Neuronal stem cell (in vitro differentiated cells): ENCODE results near the gene KLK14.
A peak's percentile ranks its signal among the peaks of the same experiment; 100 is the strongest.

Source experiments
- DNase-seq: peaks from one replicate; pipeline ENCODE4 v3.0.0-alpha.2; 2013; ENCODE audit warnings: low spot score
- H2AFZ ChIP-seq: one replicate; pipeline ENCODE4 v1.6.1; 2013; ENCODE audit warnings: mild to moderate bottlenecking, low read length, inconsistent platforms
- H2AK5ac ChIP-seq: 2 replicates; pipeline ENCODE4 v1.6.1; 2013; ENCODE audit warnings: low read depth, mild to moderate bottlenecking, inconsistent platforms, low read length, moderate library complexity, mixed read lengths
- H2BK120ac ChIP-seq: 2 replicates; pipeline ENCODE4 v1.6.1; 2013; ENCODE audit warnings: low read depth, mild to moderate bottlenecking, inconsistent platforms, low read length, moderate library complexity, mixed read lengths
- H2BK12ac ChIP-seq: one replicate; pipeline ENCODE4 v1.6.1; 2013; ENCODE audit warnings: low read length, inconsistent platforms
- H2BK15ac ChIP-seq: 2 replicates; pipeline ENCODE4 v1.6.1; 2013; ENCODE audit warnings: mild to moderate bottlenecking, low read length, inconsistent platforms, mixed read lengths
- H2BK5ac ChIP-seq: one replicate; pipeline ENCODE4 v1.6.1; 2013; ENCODE audit warnings: inconsistent platforms, mild to moderate bottlenecking, low read length, moderate library complexity
- H3K14ac ChIP-seq: one replicate; pipeline ENCODE4 v1.6.1; 2013; ENCODE audit warnings: low read length, inconsistent platforms
- H3K18ac ChIP-seq: 2 replicates; pipeline ENCODE4 v1.6.1; 2013; ENCODE audit warnings: low read length, inconsistent platforms
- H3K23ac ChIP-seq: 2 replicates; pipeline ENCODE4 v1.6.1; 2013; ENCODE audit warnings: low read depth, mild to moderate bottlenecking, mixed read lengths, low read length, inconsistent platforms; ENCODE audit not compliant: poor library complexity
- H3K27ac ChIP-seq: replicated peaks from 3 replicates; pipeline ENCODE4 v1.5.1; 2013; ENCODE audit warnings: low read length, inconsistent platforms
- H3K27me3 ChIP-seq, 3 experiments: 2 replicates each; pipeline ENCODE4 v1.6.1; 2013; ENCODE audit warnings: low read length in 3 of 3, mild to moderate bottlenecking in 2 of 3, inconsistent platforms in 1 of 3, low read depth in 1 of 3, mixed read lengths in 1 of 3, moderate library complexity in 1 of 3; ENCODE audit not compliant: control insufficient read depth in 3 of 3, insufficient read depth in 3 of 3
- H3K36me3 ChIP-seq, 2 donors: replicated peaks in 1 of 2; 2 replicates each; pipeline ENCODE4 v1.6.1; 2013; ENCODE audit warnings: low read length in 2 of 2; ENCODE audit not compliant: control insufficient read depth in 2 of 2, insufficient read depth in 2 of 2
- H3K4ac ChIP-seq: 2 replicates; pipeline ENCODE4 v1.6.1; 2013; ENCODE audit warnings: inconsistent platforms, mild to moderate bottlenecking, low read length, moderate library complexity
- H3K4me1 ChIP-seq, 2 donors: 1 replicate in 1 of 2; 2 replicates in 1 of 2; pipeline ENCODE4 v1.6.1; 2013; ENCODE audit warnings: low read length in 2 of 2, low read depth in 1 of 2; ENCODE audit not compliant: control insufficient read depth in 2 of 2, insufficient read depth in 1 of 2
- H3K4me2 ChIP-seq: one replicate; pipeline ENCODE4 v1.6.1; 2013; ENCODE audit warnings: mild to moderate bottlenecking, low read length, inconsistent platforms; ENCODE audit not compliant: insufficient read depth, poor library complexity, severe bottlenecking
- H3K4me3 ChIP-seq, 2 donors: 2 replicates each; pipeline ENCODE4 v1.5.1; 2013; ENCODE audit warnings: low read length in 2 of 2, mild to moderate bottlenecking in 2 of 2, inconsistent platforms in 1 of 2, moderate library complexity in 1 of 2
- H3K79me1 ChIP-seq: one replicate; pipeline ENCODE4 v1.6.1; 2013; ENCODE audit warnings: low read depth, mild to moderate bottlenecking, inconsistent platforms, low read length, moderate library complexity
- H3K9ac ChIP-seq: one replicate; pipeline ENCODE4 v1.6.1; 2013; ENCODE audit warnings: mild to moderate bottlenecking, low read depth, low read length, inconsistent platforms; ENCODE audit not compliant: poor library complexity
- H3K9me3 ChIP-seq, 2 donors: replicated peaks in 1 of 2; 2 replicates each; pipeline versions ENCODE3 to v1.6.1; 2013; ENCODE audit warnings: low read length in 2 of 2, mild to moderate bottlenecking in 2 of 2, inconsistent platforms in 1 of 2, low read depth in 1 of 2, mixed read lengths in 1 of 2, moderate library complexity in 1 of 2; ENCODE audit not compliant: control insufficient read depth in 2 of 2, insufficient read depth in 1 of 2
- H4K8ac ChIP-seq: one replicate; pipeline ENCODE4 v1.6.1; 2013; ENCODE audit warnings: low read depth, mild to moderate bottlenecking, inconsistent platforms, low read length, moderate library complexity
- H4K91ac ChIP-seq: one replicate; pipeline ENCODE4 v1.6.1; 2013; ENCODE audit warnings: low read length, low read depth, mild to moderate bottlenecking, inconsistent platforms; ENCODE audit not compliant: poor library complexity
- WGBS, 2 donors: extraction: QIAGEN DNeasy Blood & Tissue Kit; methylation state at CpG; one replicate each; pipeline ENCODE4 v1.1.7; 2013; ENCODE audit warnings: missing lambda C conversion rate in 2 of 2, mixed read lengths in 1 of 2; ENCODE audit not compliant: insufficient read length in 2 of 2, insufficient replicate concordance in 1 of 2; ENCODE audit errors: extremely low coverage in 2 of 2; 5-methylcytosine and 5-hydroxymethylcytosine counted together

The KLK14 gene

DNA sequence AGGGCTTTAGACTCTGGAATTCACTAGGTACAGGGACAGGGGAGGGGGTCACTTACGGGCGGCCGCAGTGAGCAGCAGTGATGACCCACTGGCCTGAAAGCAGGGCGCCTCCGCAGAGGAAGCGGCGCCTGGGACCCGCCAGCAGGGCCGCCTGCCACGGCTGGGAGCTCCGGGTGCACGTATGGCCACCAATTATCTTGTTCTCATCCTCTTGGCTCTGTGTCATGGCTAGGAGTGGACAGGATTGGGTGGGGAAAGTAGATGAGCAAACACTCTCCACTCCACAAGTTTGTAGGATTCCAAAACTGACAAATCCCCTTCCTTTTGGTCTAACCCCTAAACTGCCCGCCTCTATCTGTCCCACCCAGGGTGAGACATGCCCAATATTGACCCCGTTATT is 1.2 kb downstream of the KLK14 start:
- H3K23ac ChIP-seq = no peak overlapping the region
- no peak overlapping the region for H3K18ac ChIP-seq
- H2BK5ac ChIP-seq = no peak overlapping the region
- H3K4me3 ChIP-seq = no peak overlapping the region
- H3K9ac ChIP-seq = no peak overlapping the region
- H2BK15ac ChIP-seq = no peak overlapping the region
- H3K79me1 ChIP-seq = peaks cover 1% of the 10 kb centered on the region
- peak overlapping the region; percentile 63 for H2BK120ac ChIP-seq
- H2AFZ ChIP-seq = no peak overlapping the region
- H3K14ac ChIP-seq = no peak overlapping the region
- H2BK12ac ChIP-seq = no peak overlapping the region
- no peak overlapping the region for H4K91ac ChIP-seq
- peaks cover 0 to 34% (median 0%) of the 10 kb centered on the region in 3 experiments for H3K27me3 ChIP-seq
- no peaks in the 10 kb centered on the region for H3K36me3 ChIP-seq
- H3K4ac ChIP-seq = no peak overlapping the region
- H3K4me1 ChIP-seq = no peaks in the 10 kb centered on the region
- no peak overlapping the region for H4K8ac ChIP-seq
- H3K27ac ChIP-seq = no peak overlapping the region
- H2AK5ac ChIP-seq = no peak overlapping the region
- no peak for DNase-seq
- no peaks in the 10 kb centered on the region for H3K9me3 ChIP-seq
- WGBS, 2 donors = no CpG with 5 or more reads among the region's 14 CpGs
- H3K4me2 ChIP-seq = no peak overlapping the region

DNA sequence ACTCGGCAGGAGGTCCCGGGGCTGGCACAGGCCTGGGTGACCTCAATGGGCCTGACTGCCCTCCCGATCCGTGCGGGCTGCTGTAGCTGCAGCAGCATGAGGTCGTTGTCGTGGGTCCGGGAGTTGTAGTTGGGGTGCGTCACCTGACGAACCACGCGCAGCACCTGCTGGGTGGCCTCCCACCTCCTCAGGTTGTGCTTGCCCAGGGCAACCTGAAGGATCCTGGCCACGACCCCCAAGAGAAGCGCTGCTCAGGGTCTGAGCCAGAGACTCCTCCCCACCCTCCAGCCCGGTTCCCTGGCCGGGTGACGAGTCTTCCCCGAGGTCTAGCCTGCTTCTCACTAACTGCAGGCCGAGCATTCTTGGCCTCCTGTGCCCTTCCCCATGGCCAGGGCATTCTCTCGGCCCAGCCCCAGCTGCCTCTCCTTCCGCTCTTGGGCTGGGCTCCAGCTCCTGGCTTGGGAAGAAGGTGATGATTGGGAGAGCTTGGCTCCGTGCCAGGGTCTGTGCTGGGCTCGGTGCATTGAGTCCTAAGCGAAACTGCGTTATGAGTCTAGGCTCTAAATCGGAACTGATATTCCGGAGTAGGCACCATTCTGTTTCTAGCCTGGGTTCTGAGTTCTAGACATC is 3.1 kb downstream of the KLK14 start:
- peak overlapping the region; percentile 38 for H3K14ac ChIP-seq
- no peak overlapping the region for H4K91ac ChIP-seq
- no peak overlapping the region for H3K4me3 ChIP-seq
- peaks cover 1% of the 10 kb centered on the region for H3K79me1 ChIP-seq
- H3K9ac ChIP-seq = no peak overlapping the region
- H3K36me3 ChIP-seq = no peaks in the 10 kb centered on the region
- no peak for DNase-seq
- H3K4ac ChIP-seq = peak overlapping the region; percentile 66
- H2AK5ac ChIP-seq = peak overlapping the region; percentile 43
- no peak overlapping the region for H3K4me2 ChIP-seq
- peak overlapping the region; percentile 73 for H3K23ac ChIP-seq
- H2BK5ac ChIP-seq = peak overlapping the region; percentile 39
- peaks cover 0 to 24% (median 0%) of the 10 kb centered on the region in 3 experiments for H3K27me3 ChIP-seq
- no peak overlapping the region for H2BK120ac ChIP-seq
- no peak overlapping the region for H3K27ac ChIP-seq
- H4K8ac ChIP-seq = no peak overlapping the region
- H3K18ac ChIP-seq = peak overlapping the region; percentile 76
- H2AFZ ChIP-seq = no peak overlapping the region
- H2BK12ac ChIP-seq = no peak overlapping the region
- H3K9me3 ChIP-seq = no peaks in the 10 kb centered on the region
- H2BK15ac ChIP-seq = peak overlapping the region; percentile 92
- WGBS, 2 donors = no CpG with 5 or more reads among the region's 27 CpGs
- H3K4me1 ChIP-seq = no peaks in the 10 kb centered on the region

DNA sequence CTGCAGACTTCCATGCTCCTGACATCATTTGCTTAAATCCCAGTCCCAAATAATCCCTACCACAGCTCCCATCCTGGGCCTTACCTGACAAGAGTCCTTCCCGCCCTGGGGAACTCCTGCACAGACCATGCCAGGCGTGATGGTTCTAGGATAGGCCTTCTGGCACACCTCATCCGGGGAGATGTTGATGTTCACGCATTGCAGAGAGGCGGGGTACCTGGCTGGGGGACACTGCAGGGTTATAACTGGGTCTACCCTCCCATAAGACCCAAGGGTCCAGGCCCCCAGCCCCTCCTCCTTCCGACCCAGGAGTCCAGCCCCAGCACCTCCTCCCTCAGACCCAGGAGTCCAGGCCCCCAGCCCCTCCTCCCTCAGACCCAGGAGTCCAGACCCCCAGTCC is 4.0 kb downstream of the KLK14 start:
- DNase-seq = no peak
- H4K91ac ChIP-seq = no peak overlapping the region
- no peaks in the 10 kb centered on the region for H3K4me1 ChIP-seq
- H3K4me2 ChIP-seq = no peak overlapping the region
- H2AFZ ChIP-seq = no peak overlapping the region
- H3K4me3 ChIP-seq = no peak overlapping the region
- no CpG with 5 or more reads among the region's 6 CpGs for WGBS, 2 donors
- H2AK5ac ChIP-seq = no peak overlapping the region
- H3K27me3 ChIP-seq = peaks cover 0 to 16% (median 0%) of the 10 kb centered on the region in 3 experiments
- H2BK120ac ChIP-seq = no peak overlapping the region
- H2BK5ac ChIP-seq = no peak overlapping the region
- no peaks in the 10 kb centered on the region for H3K9me3 ChIP-seq
- H3K79me1 ChIP-seq = peaks cover 1% of the 10 kb centered on the region
- no peak overlapping the region for H3K18ac ChIP-seq
- no peak overlapping the region for H3K27ac ChIP-seq
- no peak overlapping the region for H3K4ac ChIP-seq
- no peak overlapping the region for H3K9ac ChIP-seq
- H3K23ac ChIP-seq = no peak overlapping the region
- H4K8ac ChIP-seq = no peak overlapping the region
- H2BK15ac ChIP-seq = no peak overlapping the region
- H3K14ac ChIP-seq = no peak overlapping the region
- H2BK12ac ChIP-seq = no peak overlapping the region
- no peaks in the 10 kb centered on the region for H3K36me3 ChIP-seq

DNA sequence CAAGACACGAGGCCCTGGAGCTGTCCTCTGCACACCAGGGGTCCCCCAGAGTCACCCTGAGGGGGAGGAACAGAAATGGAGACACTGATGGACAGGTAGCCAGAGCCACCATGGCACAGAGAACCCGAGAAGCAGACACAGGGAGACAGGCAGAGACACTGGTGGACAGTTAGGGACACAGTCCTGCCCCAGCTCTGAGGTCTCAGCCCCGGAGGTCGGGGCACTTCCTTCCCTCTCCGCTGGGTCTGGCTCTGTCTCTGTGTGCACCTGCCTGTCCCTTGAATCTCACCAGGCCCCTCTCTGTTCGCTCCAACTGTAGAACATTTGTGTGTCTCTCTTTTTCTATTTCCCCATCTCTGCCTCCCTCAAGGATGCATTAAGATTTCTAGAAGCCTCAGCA is 4.6 kb downstream of the KLK14 start:
- Histone ChIP-seq H3K4me2 (no peak overlapping the region), H3K27me3 (peaks cover 0 to 9% (median 0%) of the 10 kb centered on the region in 3 experiments), H2BK12ac (no peak overlapping the region), H3K18ac (no peak overlapping the region), H4K91ac (no peak overlapping the region), H3K14ac (no peak overlapping the region), H2BK120ac (no peak overlapping the region), H3K36me3 (no peaks in the 10 kb centered on the region), H3K79me1 (peaks cover 1% of the 10 kb centered on the region), H2BK15ac (no peak overlapping the region), H3K23ac (peak overlapping the region; percentile 73), H2AK5ac (peak overlapping the region; percentile 96), H3K4me3 (peak overlapping the region in 1 of 2 donors; percentile 44), H3K27ac (no peak overlapping the region), H3K4me1 (no peaks in the 10 kb centered on the region), H2BK5ac (no peak overlapping the region), H3K9me3 (no peaks in the 10 kb centered on the region), H3K9ac (no peak overlapping the region), H3K4ac (no peak overlapping the region), H4K8ac (no peak overlapping the region), H2AFZ (no peak overlapping the region)
- DNase-seq = no peak
- WGBS, 2 donors = no CpG with 5 or more reads among the region's 6 CpGs
